ENCODE measurements around the gene ANKRD10. TPM values are rescaled to one million over a fixed set of nuclear protein-coding genes. Genes with fewer than 3 reads are reported as not detected.
"Not testable (repeated sequence)": the region's sequence is repeated elsewhere in the genome, so short reads cannot be mapped to it uniquely, and the experiment has no call there.

ANKRD10 gene
- total RNA-seq, 1 donor from 2014 or later, result 195 TPM

- no peak for DNase-seq
These were observed 48.2 kb downstream of the ANKRD10 start for GRCh38 chr13:110866491-110867170.

GRCh38 chr13:110863685-110864084 is 51.2 kb downstream of the ANKRD10 start:
- DNase-seq, result no peak

GRCh38 chr13:110860983-110861382 is 53.9 kb downstream of the ANKRD10 start:
- no peak for DNase-seq

- DNase-seq, result no peak
These were observed 57.7 kb downstream of the ANKRD10 start for GRCh38 chr13:110856942-110857835.

- no peak for DNase-seq
These were observed 59.5 kb downstream of the ANKRD10 start for GRCh38 chr13:110855363-110855762.

- DNase-seq, result no peak
These were observed 60.0 kb downstream of the ANKRD10 start for GRCh38 chr13:110854866-110855265.

GRCh38 chr13:110853235-110853721 is 61.6 kb downstream of the ANKRD10 start:
- no peak for DNase-seq

- no peak for DNase-seq
These were observed 64.0 kb downstream of the ANKRD10 start for GRCh38 chr13:110850840-110851239.

GRCh38 chr13:110850006-110850405 is 64.9 kb downstream of the ANKRD10 start:
- no peak for DNase-seq

GRCh38 chr13:110845520-110845919 is 69.3 kb downstream of the ANKRD10 start:
- DNase-seq, result no peak

- DNase-seq, result no peak
These were observed 73.0 kb downstream of the ANKRD10 start for GRCh38 chr13:110841846-110842245.

- DNase-seq, result no peak
These were observed 73.5 kb downstream of the ANKRD10 start for GRCh38 chr13:110841406-110841805.

GRCh38 chr13:110838867-110839538 is 75.9 kb downstream of the ANKRD10 start:
- DNase-seq, result no peak

- no peak for DNase-seq
These were observed 76.8 kb downstream of the ANKRD10 start for GRCh38 chr13:110838116-110838515.

GRCh38 chr13:110837397-110838061 is 77.3 kb downstream of the ANKRD10 start:
- not testable (repeated sequence) for DNase-seq

GRCh38 chr13:110836605-110836903 is 78.3 kb downstream of the ANKRD10 start:
- no peak for DNase-seq

GRCh38 chr13:110835721-110836604 is 78.9 kb downstream of the ANKRD10 start:
- DNase-seq, result no peak

GRCh38 chr13:110834572-110834971 is 80.3 kb downstream of the ANKRD10 start:
- no peak for DNase-seq

GRCh38 chr13:110832531-110832930 is 82.3 kb downstream of the ANKRD10 start:
- DNase-seq, result no peak

GRCh38 chr13:110832205-110832479 is 82.7 kb downstream of the ANKRD10 start:
- DNase-seq, result no peak

GRCh38 chr13:110831437-110832204 is 83.2 kb downstream of the ANKRD10 start:
- DNase-seq, result no peak

Measured in occipital lobe (tissue), 2 donors.